GM23248 (cell line): ENCODE data around the gene AKAP6. TPM values are rescaled to one million over a fixed set of nuclear protein-coding genes. Genes with fewer than 3 reads are reported as not detected.
A peak's percentile ranks its signal among the peaks of the same experiment; 100 is the strongest.

Experiments
- DNase-seq: peaks from one replicate; pipeline ENCODE4 v3.0.0-alpha.2; 2015
- H2AFZ ChIP-seq: fragments of 200-600 bp; sonication (generic); 2 replicates; pipeline ENCODE4 v1.6.1; 2016; ENCODE audit warnings: antibody characterized with exemption
- H3F3A ChIP-seq: fragments of 200-600 bp; sonication (generic); 2 replicates; pipeline ENCODE4 v1.6.1; 2016; ENCODE audit warnings: mild to moderate bottlenecking, antibody characterized with exemption, mixed run types; ENCODE audit not compliant: insufficient read depth
- H3K27ac ChIP-seq: fragments of 200-600 bp; sonication (generic); 2 replicates; pipeline ENCODE4 v1.5.1; 2016; ENCODE audit warnings: mild to moderate bottlenecking
- H3K27me3 ChIP-seq: fragments of 200-600 bp; sonication (generic); replicated peaks from 2 replicates; pipeline ENCODE4 v1.6.1; 2016; ENCODE audit warnings: mild to moderate bottlenecking; ENCODE audit not compliant: insufficient read depth
- H3K36me3 ChIP-seq: fragments of 200-600 bp; sonication (generic); 2 replicates; pipeline ENCODE4 v1.6.1; 2016; ENCODE audit warnings: low read depth, mild to moderate bottlenecking
- H3K4me1 ChIP-seq: fragments of 200-600 bp; sonication (generic); 2 replicates; pipeline ENCODE4 v1.6.1; 2016; ENCODE audit warnings: mild to moderate bottlenecking; ENCODE audit not compliant: insufficient read depth
- H3K4me2 ChIP-seq: fragments of 200-600 bp; sonication (generic); one replicate; pipeline ENCODE4 v1.6.1; 2016; ENCODE audit warnings: mild to moderate bottlenecking; ENCODE audit not compliant: unreplicated experiment
- H3K4me3 ChIP-seq: fragments of 200-600 bp; sonication (generic); 2 replicates; pipeline ENCODE4 v1.5.1; 2016; ENCODE audit warnings: mild to moderate bottlenecking
- H3K79me2 ChIP-seq: fragments of 200-600 bp; sonication (generic); 2 replicates; pipeline ENCODE4 v1.6.1; 2016; ENCODE audit warnings: mild to moderate bottlenecking; ENCODE audit not compliant: insufficient read depth
- H3K9ac ChIP-seq: fragments of 200-600 bp; sonication (generic); 2 replicates; pipeline ENCODE4 v1.6.1; 2016; ENCODE audit warnings: mild to moderate bottlenecking
- H3K9me2 ChIP-seq: fragments of 200-600 bp; sonication (generic); 2 replicates; pipeline ENCODE4 v1.6.1; 2016; ENCODE audit warnings: mixed run types, mild to moderate bottlenecking, moderate library complexity; ENCODE audit not compliant: insufficient read depth
- H3K9me3 ChIP-seq: fragments of 200-600 bp; sonication (generic); one replicate; pipeline ENCODE4 v1.6.1; 2017; ENCODE audit warnings: low read depth
- H4K20me1 ChIP-seq: fragments of 200-600 bp; sonication (generic); 2 replicates; pipeline ENCODE4 v1.6.0; 2016; ENCODE audit not compliant: insufficient read depth
- EZH2 ChIP-seq: fragments of 200-600 bp; sonication (generic); IDR thresholded peaks from 2 replicates; pipeline ENCODE4 v1.6.1; 2018; ENCODE audit warnings: antibody characterized with exemption, mild to moderate bottlenecking; ENCODE audit not compliant: insufficient read depth, poor library complexity, severe bottlenecking
- EZH2phosphoT487 ChIP-seq: fragments of 200-600 bp; sonication (generic); IDR thresholded peaks from 2 replicates; pipeline ENCODE4 v1.6.1; 2018; ENCODE audit warnings: antibody characterized with exemption, moderate library complexity, mild to moderate bottlenecking, low read depth; ENCODE audit not compliant: insufficient read depth
- WGBS, 2 experiments: methylation state at CpG; one replicate each; pipeline ENCODE4 v1.1.6; 2015 to 2017; ENCODE audit warnings: low lambda C conversion rate in 2 of 2, low coverage in 1 of 2; ENCODE audit errors: missing lambda C conversion rate in 2 of 2; 5-methylcytosine and 5-hydroxymethylcytosine counted together
- in situ Hi-C: fragments of 300-500 bp; cut with MboI; formaldehyde crosslinking; loops from 2 replicates; pipeline ENCODE4 v1.15.0; 2020
- polyA plus RNA-seq: library from polyadenylated mRNA; unstranded; fragments of >200 nt; fragmentation: Nextera tagmentation; extraction: Ambion mirVana; gene quantifications from 2 replicates; pipeline ENCODE4 v1.2.1, GENCODE V29; 2016
- total RNA-seq: library from RNA; depleted of rRNA; stranded (reverse); fragments of >200 nt; shearing (Covaris generic); gene quantifications from 2 replicates; pipeline ENCODE4 v1.2.3, GENCODE V29; 2014

AKAP6 gene
- total and polyA plus RNA-seq, 2 experiments from 2014 or later = 4.8 to 19.1 TPM

GRCh38 chr14:32311294-32312009 is 17.6 kb upstream of the AKAP6 start:
- Histone ChIP-seq H3K4me2 (no peak overlapping the region), H3K27ac (no peak overlapping the region), H3K9ac (no peak overlapping the region), H3K9me2 (no peaks in the 10 kb centered on the region), H3F3A (no peaks in the 10 kb centered on the region), H4K20me1 (no peaks in the 10 kb centered on the region), H3K4me1 (no peaks in the 10 kb centered on the region), H3K27me3 (no peaks in the 10 kb centered on the region), H3K4me3 (no peak overlapping the region), H3K79me2 (no peaks in the 10 kb centered on the region), H3K9me3 (no peaks in the 10 kb centered on the region), H2AFZ (0 out of 2 replicates have a peak overlapping the region, but pooled peaks have one; percentile 13), H3K36me3 (no peaks in the 10 kb centered on the region)
- TF ChIP-seq EZH2phosphoT487 = no peak
- no peak for TF ChIP-seq EZH2
- peak; percentile 3 for DNase-seq
- WGBS, 2 experiments = 51 to 57% methylated on average over 3 of the region's 3 CpGs
- in situ Hi-C loops = no loop called here

DNA sequence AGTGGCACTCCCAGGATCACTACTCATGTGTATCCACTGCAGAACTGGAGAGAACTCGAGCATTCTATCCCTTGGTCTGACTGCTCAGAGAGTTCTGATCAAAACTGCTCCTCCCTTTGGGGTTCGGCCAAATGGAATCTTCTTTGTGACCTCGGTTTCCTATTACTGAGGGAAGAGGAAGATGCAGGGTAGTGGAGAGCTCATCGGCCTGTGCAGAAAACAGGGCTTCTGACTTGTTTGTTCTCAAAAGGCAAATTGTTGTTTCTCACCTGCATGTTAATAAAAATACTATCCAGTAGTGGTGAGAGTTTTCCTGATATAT is 17.1 kb upstream of the AKAP6 start:
- no peaks in the 10 kb centered on the region for H3K27me3 ChIP-seq
- no peaks in the 10 kb centered on the region for H3K9me3 ChIP-seq
- no peak overlapping the region for H3K4me2 ChIP-seq
- no peaks in the 10 kb centered on the region for H3K4me1 ChIP-seq
- H3K4me3 ChIP-seq = no peak overlapping the region
- no peaks in the 10 kb centered on the region for H3K36me3 ChIP-seq
- no peak for TF ChIP-seq EZH2
- H3K79me2 ChIP-seq = no peaks in the 10 kb centered on the region
- no peaks in the 10 kb centered on the region for H3F3A ChIP-seq
- H3K27ac ChIP-seq = no peak overlapping the region
- WGBS, 2 experiments = 49 to 55% methylated on average over 4 of the region's 4 CpGs
- H4K20me1 ChIP-seq = no peaks in the 10 kb centered on the region
- no peaks in the 10 kb centered on the region for H3K9me2 ChIP-seq
- 0 out of 2 replicates have a peak overlapping the region, but pooled peaks have one; percentile 13 for H2AFZ ChIP-seq
- H3K9ac ChIP-seq = no peak overlapping the region
- DNase-seq = no peak
- in situ Hi-C loops = no loop called here

DNA sequence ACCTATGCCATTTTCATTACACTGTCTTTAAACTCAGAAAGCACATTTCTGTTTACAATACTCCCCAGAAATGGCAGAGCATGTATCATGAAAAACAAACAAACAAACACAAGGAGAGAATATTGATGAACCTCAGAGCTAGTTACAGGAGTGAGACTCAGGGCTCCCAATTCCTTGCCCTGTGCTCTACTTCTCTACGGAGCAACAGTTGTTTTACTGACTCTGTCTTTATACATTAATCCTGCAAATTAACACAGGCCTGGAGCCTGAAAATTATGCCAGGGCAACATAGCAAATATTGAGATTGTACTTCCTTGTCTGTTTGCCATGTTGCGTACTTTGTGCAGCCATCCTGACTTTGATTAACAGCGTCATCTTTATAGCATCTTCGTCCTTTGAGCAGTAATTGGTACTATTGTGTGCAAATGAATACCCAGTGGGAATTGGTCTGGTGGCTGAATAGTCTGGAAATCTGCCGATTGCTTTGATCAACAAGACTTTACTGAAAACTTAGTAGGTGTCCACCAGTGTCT is 15.2 kb upstream of the AKAP6 start:
- H2AFZ ChIP-seq = no peak overlapping the region
- DNase-seq = no peak
- no peaks in the 10 kb centered on the region for H3K36me3 ChIP-seq
- no peaks in the 10 kb centered on the region for H3K9me3 ChIP-seq
- no peak overlapping the region for H3K9ac ChIP-seq
- H3K27ac ChIP-seq = no peak overlapping the region
- 86 to 91% methylated on average over 5 of the region's 5 CpGs for WGBS, 2 experiments
- no peaks in the 10 kb centered on the region for H3K27me3 ChIP-seq
- no peak overlapping the region for H3K4me2 ChIP-seq
- H3K4me3 ChIP-seq = no peak overlapping the region
- H3F3A ChIP-seq = no peaks in the 10 kb centered on the region
- H3K9me2 ChIP-seq = no peaks in the 10 kb centered on the region
- in situ Hi-C loops = no loop called here
- H3K79me2 ChIP-seq = no peaks in the 10 kb centered on the region
- no peaks in the 10 kb centered on the region for H4K20me1 ChIP-seq
- H3K4me1 ChIP-seq = no peaks in the 10 kb centered on the region
- TF ChIP-seq EZH2 (no peak), EZH2phosphoT487 (no peak)

- Histone ChIP-seq H3K4me3 (no peak overlapping the region), H2AFZ (no peak overlapping the region)
- WGBS, 2 experiments = 67 to 71% methylated on average over 7 of the region's 7 CpGs
These were observed 10.9 kb upstream of the AKAP6 start for GRCh38 chr14:32318087-32318795.

More at GRCh38 chr14:32318087-32318795, 10.9 kb upstream of the AKAP6 start:
- TF ChIP-seq EZH2 = no peak
- no peak for TF ChIP-seq EZH2phosphoT487
- Histone ChIP-seq H3K27me3 (no peaks in the 10 kb centered on the region), H3K9me2 (no peaks in the 10 kb centered on the region), H3F3A (no peaks in the 10 kb centered on the region), H4K20me1 (no peaks in the 10 kb centered on the region), H3K36me3 (no peaks in the 10 kb centered on the region), H3K79me2 (no peaks in the 10 kb centered on the region), H3K4me2 (no peak overlapping the region), H3K9me3 (no peaks in the 10 kb centered on the region), H3K9ac (no peak overlapping the region), H3K27ac (no peak overlapping the region), H3K4me1 (no peaks in the 10 kb centered on the region)
- no peak for DNase-seq
- in situ Hi-C loops = no loop called here
